ENCODE data around the gene IKZF3.

Gene IKZF3

GRCh38 chr17:39804839-39805238 is 59.3 kb downstream of the IKZF3 start:
- Histone ChIP-seq H3F3A (ENCODE audit: insufficient read depth) (peaks cover 30% of the 10 kb centered on the region), H3K9me2 (replicated peaks; ENCODE audit: insufficient read depth, low read length) (no peaks in the 10 kb centered on the region), H3K79me2 (ENCODE audit: insufficient read depth, low read length) (peaks cover 69% of the 10 kb centered on the region), H3K36me3 (ENCODE audit: low read length) (peaks cover 22% of the 10 kb centered on the region; the same call in 1 of the 2 replicates), H3K9ac (ENCODE audit: low read length) (no peak overlapping the region), H3K4me2 (ENCODE audit: low read depth, low read length, poor library complexity, severe bottlenecking) (no peak overlapping the region), H3K27ac (ENCODE audit: low read depth, low read length) (no peak overlapping the region), H4K20me1 (ENCODE audit: low read depth, low read length) (no peaks in the 10 kb centered on the region), H2AFZ (ENCODE audit: low read depth, low read length, severe bottlenecking) (no peak overlapping the region), H3K4me3 (ENCODE audit: insufficient read depth, low read length, poor library complexity, severe bottlenecking) (no peak overlapping the region), H3K27me3 (ENCODE audit: low read length) (no peaks in the 10 kb centered on the region), H3K9me3 (ENCODE audit: insufficient read depth, low read length) (no peaks in the 10 kb centered on the region)
- TF ChIP-seq CTCF (IDR thresholded peaks at IDR 0.05; ENCODE audit: insufficient read depth, low read length, poor library complexity, severe bottlenecking) (no peak), EZH2phosphoT487 (conservative IDR thresholded peaks at IDR 0.05; ENCODE audit: low read length) (no peak)

GRCh38 chr17:39801055-39801454 is 63.1 kb downstream of the IKZF3 start:
- TF ChIP-seq CTCF (IDR thresholded peaks at IDR 0.05; ENCODE audit: insufficient read depth, low read length, poor library complexity, severe bottlenecking) = no peak
- no peak for TF ChIP-seq EZH2phosphoT487 (conservative IDR thresholded peaks at IDR 0.05; ENCODE audit: low read length)
- no peaks in the 10 kb centered on the region for H3K9me2 ChIP-seq (replicated peaks; ENCODE audit: insufficient read depth, low read length)
- no peaks in the 10 kb centered on the region for H3K27me3 ChIP-seq (ENCODE audit: low read length)
- H2AFZ ChIP-seq (ENCODE audit: low read depth, low read length, severe bottlenecking) = no peak overlapping the region
- H3K4me3 ChIP-seq (ENCODE audit: insufficient read depth, low read length, poor library complexity, severe bottlenecking) = no peak overlapping the region
- H3K79me2 ChIP-seq (ENCODE audit: insufficient read depth, low read length) = peaks cover 54% of the 10 kb centered on the region
- H3K9ac ChIP-seq (ENCODE audit: low read length) = 0 out of 2 replicates have a peak overlapping the region, but pooled peaks have one; percentile 0
- peaks cover 13% of the 10 kb centered on the region; the same call in 1 of the 2 replicates for H3K36me3 ChIP-seq (ENCODE audit: low read length)
- H3K27ac ChIP-seq (ENCODE audit: low read depth, low read length) = peak overlapping the region; percentile 47
- peaks cover 30% of the 10 kb centered on the region for H3F3A ChIP-seq (ENCODE audit: insufficient read depth)
- peak overlapping the region; percentile 20 for H3K4me2 ChIP-seq (ENCODE audit: low read depth, low read length, poor library complexity, severe bottlenecking)
- no peaks in the 10 kb centered on the region for H4K20me1 ChIP-seq (ENCODE audit: low read depth, low read length)
- H3K9me3 ChIP-seq (ENCODE audit: insufficient read depth, low read length) = no peaks in the 10 kb centered on the region

GRCh38 chr17:39800540-39800939 is 63.6 kb downstream of the IKZF3 start:
- no peak overlapping the region for H2AFZ ChIP-seq (ENCODE audit: low read depth, low read length, severe bottlenecking)

More at GRCh38 chr17:39800540-39800939, 63.6 kb downstream of the IKZF3 start:
- Histone ChIP-seq H3K27me3 (ENCODE audit: low read length) (no peaks in the 10 kb centered on the region), H3K4me2 (ENCODE audit: low read depth, low read length, poor library complexity, severe bottlenecking) (peak overlapping the region; percentile 20), H3F3A (ENCODE audit: insufficient read depth) (peaks cover 31% of the 10 kb centered on the region), H3K27ac (ENCODE audit: low read depth, low read length) (peak overlapping the region; percentile 47), H3K4me3 (ENCODE audit: insufficient read depth, low read length, poor library complexity, severe bottlenecking) (no peak overlapping the region), H4K20me1 (ENCODE audit: low read depth, low read length) (no peaks in the 10 kb centered on the region), H3K36me3 (ENCODE audit: low read length) (peaks cover 11% of the 10 kb centered on the region; the same call in 1 of the 2 replicates), H3K79me2 (ENCODE audit: insufficient read depth, low read length) (peaks cover 54% of the 10 kb centered on the region), H3K9me3 (ENCODE audit: insufficient read depth, low read length) (no peaks in the 10 kb centered on the region), H3K9ac (ENCODE audit: low read length) (0 out of 2 replicates have a peak overlapping the region, but pooled peaks have one; percentile 0), H3K9me2 (replicated peaks; ENCODE audit: insufficient read depth, low read length) (no peaks in the 10 kb centered on the region)
- TF ChIP-seq CTCF (IDR thresholded peaks at IDR 0.05; ENCODE audit: insufficient read depth, low read length, poor library complexity, severe bottlenecking) (no peak), EZH2phosphoT487 (conservative IDR thresholded peaks at IDR 0.05; ENCODE audit: low read length) (no peak)

Data from SU-DHL-6 (cell line).